ENCODE data around the gene HTR6. TPM values are rescaled to one million over a fixed set of nuclear protein-coding genes. Genes with fewer than 3 reads are reported as not detected.

Gene HTR6
- total RNA-seq, 1 donor = 0.09 TPM

- DNase-seq (ENCODE audit: low read depth) = no peak
- TF ChIP-seq, protein P1, sequence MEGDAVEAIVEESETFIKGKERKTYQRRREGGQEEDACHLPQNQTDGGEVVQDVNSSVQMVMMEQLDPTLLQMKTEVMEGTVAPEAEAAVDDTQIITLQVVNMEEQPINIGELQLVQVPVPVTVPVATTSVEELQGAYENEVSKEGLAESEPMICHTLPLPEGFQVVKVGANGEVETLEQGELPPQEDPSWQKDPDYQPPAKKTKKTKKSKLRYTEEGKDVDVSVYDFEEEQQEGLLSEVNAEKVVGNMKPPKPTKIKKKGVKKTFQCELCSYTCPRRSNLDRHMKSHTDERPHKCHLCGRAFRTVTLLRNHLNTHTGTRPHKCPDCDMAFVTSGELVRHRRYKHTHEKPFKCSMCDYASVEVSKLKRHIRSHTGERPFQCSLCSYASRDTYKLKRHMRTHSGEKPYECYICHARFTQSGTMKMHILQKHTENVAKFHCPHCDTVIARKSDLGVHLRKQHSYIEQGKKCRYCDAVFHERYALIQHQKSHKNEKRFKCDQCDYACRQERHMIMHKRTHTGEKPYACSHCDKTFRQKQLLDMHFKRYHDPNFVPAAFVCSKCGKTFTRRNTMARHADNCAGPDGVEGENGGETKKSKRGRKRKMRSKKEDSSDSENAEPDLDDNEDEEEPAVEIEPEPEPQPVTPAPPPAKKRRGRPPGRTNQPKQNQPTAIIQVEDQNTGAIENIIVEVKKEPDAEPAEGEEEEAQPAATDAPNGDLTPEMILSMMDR (IDR thresholded peaks at IDR 0.05; ENCODE audit: insufficient read depth, low read length) = no peak
- H3K4me3 ChIP-seq (ENCODE audit: low read depth, low read length) = no peak overlapping the region
Measured at GRCh38 chr1:19712928-19713327, 48.3 kb downstream of the HTR6 start.

DNA sequence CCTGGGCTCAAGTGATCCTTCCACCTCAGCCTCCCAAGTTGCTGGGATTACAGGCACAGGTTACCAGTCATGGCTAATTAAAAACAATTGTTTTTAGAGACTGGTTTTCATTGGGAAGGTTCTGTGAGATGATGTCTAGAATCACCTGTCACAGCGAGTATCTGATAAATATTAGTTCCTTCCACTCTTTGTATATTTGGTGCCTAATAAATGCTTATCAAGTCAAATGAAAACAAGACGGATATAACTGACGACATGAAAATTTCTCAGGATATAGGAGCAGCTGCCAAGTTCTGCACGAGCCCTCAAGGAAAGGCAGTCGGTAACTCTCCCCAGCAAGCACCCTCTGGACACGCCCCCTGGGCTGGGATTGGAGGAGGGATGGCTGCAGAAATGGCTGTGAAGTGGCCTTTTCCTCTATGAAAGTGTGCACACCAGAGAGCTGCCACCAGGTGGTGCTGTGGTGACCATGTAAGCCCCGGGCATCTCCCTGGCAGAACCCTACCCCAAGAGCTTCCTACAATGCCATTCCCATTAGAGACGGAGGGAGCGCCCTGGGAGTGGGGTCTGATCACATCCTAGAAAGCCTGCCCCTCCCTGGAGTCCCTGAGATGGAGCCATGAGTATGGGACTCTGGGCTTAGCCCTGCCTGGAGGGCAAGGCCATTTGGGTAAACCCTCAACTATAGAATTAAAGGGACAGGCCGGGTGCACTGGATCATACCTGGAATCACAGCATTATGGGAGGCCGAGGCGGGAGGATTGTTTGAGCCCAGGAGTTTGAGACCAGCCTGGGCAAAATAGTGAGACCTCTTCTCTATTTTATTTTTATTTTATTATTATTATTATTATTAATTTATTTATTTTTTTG is 50.9 kb downstream of the HTR6 start:
- TF ChIP-seq, protein P1 (IDR thresholded peaks at IDR 0.05; ENCODE audit: insufficient read depth, low read length) = peak; percentile 92
- peak; percentile 96 for DNase-seq (ENCODE audit: low read depth)
- no peak overlapping the region for H3K4me3 ChIP-seq (ENCODE audit: low read depth, low read length)

DNA sequence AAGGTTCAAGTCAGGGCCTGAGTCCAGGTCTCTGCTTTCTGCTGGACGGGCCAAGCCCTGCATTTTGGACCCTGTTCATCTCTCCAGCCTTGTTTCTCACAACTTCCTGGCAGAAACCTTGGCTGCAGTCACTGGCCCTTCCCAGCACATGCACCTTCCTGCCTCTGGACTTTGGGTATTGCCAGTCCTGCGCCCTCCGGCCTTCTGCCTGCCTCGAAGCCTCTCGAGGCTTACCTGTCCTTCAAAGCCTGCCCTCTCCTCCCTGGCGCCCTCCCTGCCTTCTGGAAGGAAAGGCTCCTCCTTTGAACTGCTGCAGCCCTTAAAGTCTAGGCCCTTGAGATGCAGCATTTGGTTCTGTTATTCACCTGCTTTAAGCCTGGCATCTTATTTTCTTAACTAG is 52.8 kb downstream of the HTR6 start:
- TF ChIP-seq, protein P1 (IDR thresholded peaks at IDR 0.05; ENCODE audit: insufficient read depth, low read length) = no peak
- H3K4me3 ChIP-seq (ENCODE audit: low read depth, low read length) = no peak overlapping the region
- no peak for DNase-seq (ENCODE audit: low read depth)

- TF ChIP-seq, protein P1 (IDR thresholded peaks at IDR 0.05; ENCODE audit: insufficient read depth, low read length) = no peak
- no peak overlapping the region for H3K4me3 ChIP-seq (ENCODE audit: low read depth, low read length)
- no peak for DNase-seq (ENCODE audit: low read depth)
Measured at GRCh38 chr1:19720174-19720573, 55.5 kb downstream of the HTR6 start.

GRCh38 chr1:19720973-19721372 is 56.3 kb downstream of the HTR6 start:
- TF ChIP-seq, protein P1 (IDR thresholded peaks at IDR 0.05; ENCODE audit: insufficient read depth, low read length) = no peak
- no peak for DNase-seq (ENCODE audit: low read depth)
- H3K4me3 ChIP-seq (ENCODE audit: low read depth, low read length) = no peak overlapping the region

DNA sequence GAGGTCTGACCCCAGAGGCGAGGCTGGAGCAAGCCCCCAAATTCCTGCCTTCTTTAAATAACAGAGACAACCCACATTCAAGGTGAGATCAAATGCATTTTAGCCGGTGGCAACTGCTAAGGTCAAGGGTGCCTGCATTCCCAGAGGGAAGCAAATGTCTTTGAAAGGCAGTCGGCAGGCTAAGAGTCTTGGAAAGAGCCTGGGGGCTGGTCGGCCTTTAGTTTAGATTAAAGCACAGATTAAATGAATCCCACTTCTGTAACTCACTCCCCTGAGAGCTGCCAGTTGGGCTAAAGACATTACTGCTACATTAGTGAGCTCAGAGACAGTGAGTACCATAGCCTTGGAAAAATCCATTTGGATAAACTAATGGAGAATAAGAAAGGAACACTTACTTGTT is 59.2 kb downstream of the HTR6 start:
- H3K4me3 ChIP-seq (ENCODE audit: low read depth, low read length) = no peak overlapping the region
- TF ChIP-seq, protein P1 (IDR thresholded peaks at IDR 0.05; ENCODE audit: insufficient read depth, low read length) = no peak
- no peak for DNase-seq (ENCODE audit: low read depth)
